Measurements from ENCODE around the gene COMMD1. TPM values are rescaled to one million over a fixed set of nuclear protein-coding genes. Genes with fewer than 3 reads are reported as not detected.

The COMMD1 gene
- total and polyA plus RNA-seq, 9 donors: 48.6 to 76.8 (median 62.0) TPM

DNA sequence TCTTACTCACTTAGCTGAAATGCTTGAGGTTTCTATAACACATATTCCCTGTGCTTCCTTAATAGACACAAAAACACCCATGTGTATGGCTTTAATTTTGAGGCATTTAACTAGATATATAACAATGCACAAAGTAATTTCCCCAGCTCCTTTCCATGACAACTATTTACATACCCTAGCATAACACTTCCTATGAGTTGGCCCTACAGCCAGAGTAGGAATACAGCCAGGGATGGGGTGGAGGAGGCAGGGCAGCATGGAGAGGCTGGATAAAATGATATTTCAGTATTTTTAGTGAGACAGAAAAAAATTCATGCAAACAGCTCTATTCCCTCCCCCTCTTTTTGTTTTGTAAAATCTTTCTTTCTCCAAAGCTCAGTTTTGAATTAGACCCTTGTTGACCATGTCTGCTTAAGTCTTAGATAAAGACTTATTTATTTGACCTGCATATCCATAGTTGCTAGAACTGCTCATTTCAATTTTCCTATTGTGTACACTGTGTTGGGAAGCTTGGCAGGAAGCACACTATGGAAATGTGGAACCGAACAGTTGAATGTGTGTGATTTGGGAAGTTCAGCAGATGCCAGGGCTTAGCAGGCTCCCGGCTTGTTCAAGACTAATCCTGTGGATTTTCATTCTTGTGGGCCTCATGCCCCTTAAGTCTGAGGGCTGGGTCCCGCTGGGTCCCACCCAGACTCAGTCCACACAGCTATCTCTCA is 279.2 kb downstream of the COMMD1 start:
- no peaks in the 10 kb centered on the region for H3K36me3 ChIP-seq (ENCODE audit: control insufficient read depth, insufficient read depth, low read length)
- no peaks in the 10 kb centered on the region for H3K9me3 ChIP-seq (replicated peaks; ENCODE audit: control insufficient read depth, low read depth, low read length)
- no peaks in the 10 kb centered on the region for H3K27me3 ChIP-seq (ENCODE audit: control insufficient read depth, insufficient read depth, low read length)
- H3K4me1 ChIP-seq (ENCODE audit: control insufficient read depth, insufficient read depth, low read length): peaks cover 4% of the 10 kb centered on the region
- WGBS (ENCODE audit: insufficient coverage): no CpG with 5 or more reads among the region's 3 CpGs
- no peak overlapping the region for H3K4me3 ChIP-seq (ENCODE audit: low read length)
- peak; percentile 49 for DNase-seq
- H3K27ac ChIP-seq (ENCODE audit: low read length): no peak overlapping the region

Other genes starting within 250 kb of the COMMD1 start
- 5.3 TPM for gene FAM161A, start 51.6 kb upstream of the COMMD1 start, total RNA-seq
- 10 to 100 TPM in 3 of 8 donors, 1 to 10 TPM in 5; 7.0 to 14.3 (median 8.8) TPM for gene FAM161A, start 51.6 kb upstream of the COMMD1 start, polyA plus RNA-seq (ENCODE audit: insufficient read depth in 1 of 8, insufficient read length in 8 of 8, low replicate concordance in 1 of 8)
- gene CCT4, start 17.0 kb upstream of the COMMD1 start, total RNA-seq: 119 TPM
- gene CCT4, start 17.0 kb upstream of the COMMD1 start, polyA plus RNA-seq (ENCODE audit: insufficient read depth in 1 of 8, insufficient read length in 8 of 8, low replicate concordance in 1 of 8): 100 to 1,000 TPM; 108 to 127 (median 118) TPM

Measured in muscle of leg (tissue), 11 donors.